Brain pericyte (primary cell): ENCODE results near the gene GPR35.

Experiments
- DNase-seq: peaks from one replicate; pipeline ENCODE4 v3.0.0-alpha.2; 2012; ENCODE audit warnings: low read depth, low spot score

Gene GPR35

GRCh38 chr2:240623531-240624010, 1.7 kb upstream of the GPR35 start:
- DNase-seq = no peak

GRCh38 chr2:240624011-240624949, 1.0 kb upstream of the GPR35 start:
- no peak for DNase-seq

GRCh38 chr2:240626531-240627300, 1.4 kb downstream of the GPR35 start:
- no peak for DNase-seq

- DNase-seq = no peak
These were observed 2.6 kb downstream of the GPR35 start for GRCh38 chr2:240627736-240628506.

- DNase-seq = no peak
These were observed 3.2 kb downstream of the GPR35 start for GRCh38 chr2:240628507-240628807.

GRCh38 chr2:240628808-240629618, 3.7 kb downstream of the GPR35 start:
- DNase-seq = no peak

GRCh38 chr2:240629619-240629967, 4.3 kb downstream of the GPR35 start:
- no peak for DNase-seq

- DNase-seq = no peak
These were observed 4.9 kb downstream of the GPR35 start for GRCh38 chr2:240629968-240630770.

GRCh38 chr2:240630771-240631547, 5.7 kb downstream of the GPR35 start:
- DNase-seq = no peak

- DNase-seq = no peak
These were observed 6.4 kb downstream of the GPR35 start for GRCh38 chr2:240631548-240632305.

- no peak for DNase-seq
These were observed 7.0 kb downstream of the GPR35 start for GRCh38 chr2:240632306-240632721.

GRCh38 chr2:240635121-240635997, 10.1 kb downstream of the GPR35 start:
- DNase-seq = no peak

- no peak for DNase-seq
These were observed 10.8 kb downstream of the GPR35 start for GRCh38 chr2:240635998-240636547.

GRCh38 chr2:240636563-240637115, 11.4 kb downstream of the GPR35 start:
- DNase-seq = no peak

GRCh38 chr2:240637116-240637900, 12.0 kb downstream of the GPR35 start:
- no peak for DNase-seq

- DNase-seq = no peak
These were observed 12.6 kb downstream of the GPR35 start for GRCh38 chr2:240637901-240638345.
